Fibroblast of gingiva (primary cell): ENCODE results near the gene KRTAP11-1.

Source experiments
- DNase-seq: peaks from one replicate; pipeline ENCODE4 v3.0.0-alpha.2; 2011; ENCODE audit warnings: low read depth

The KRTAP11-1 gene

GRCh38 chr21:30881480-30881879 lies at the start of gene KRTAP11-1:
KRTAP11-1 (minus strand) TSS chr21:30881580; CDS start chr21:30881524, 56 bp downstream.
- DNase-seq: no peak

GRCh38 chr21:30924146-30924700 lies 42.8 kb upstream of the KRTAP11-1 start:
- no peak for DNase-seq

GRCh38 chr21:30921129-30921528 lies 39.7 kb upstream of the KRTAP11-1 start:
- DNase-seq: no peak

- DNase-seq: no peak
These were observed 36.2 kb upstream of the KRTAP11-1 start for GRCh38 chr21:30917557-30917956.

- no peak for DNase-seq
These were observed 19.5 kb upstream of the KRTAP11-1 start for GRCh38 chr21:30900881-30901280.

- DNase-seq: no peak
These were observed 1.7 kb upstream of the KRTAP11-1 start for GRCh38 chr21:30882866-30883597.

GRCh38 chr21:30880914-30881313 lies 466 bp downstream of the KRTAP11-1 start:
- no peak for DNase-seq

- no peak for DNase-seq
These were observed 6.9 kb downstream of the KRTAP11-1 start for GRCh38 chr21:30874526-30874925.

GRCh38 chr21:30847627-30848500 lies 33.5 kb downstream of the KRTAP11-1 start:
- no peak for DNase-seq

- DNase-seq: no peak
These were observed 38.4 kb downstream of the KRTAP11-1 start for GRCh38 chr21:30842990-30843389.

- DNase-seq: no peak
These were observed 42.1 kb downstream of the KRTAP11-1 start for GRCh38 chr21:30839304-30839703.

- DNase-seq: no peak
These were observed 42.8 kb downstream of the KRTAP11-1 start for GRCh38 chr21:30838536-30838935.

- DNase-seq: no peak
These were observed 50.1 kb downstream of the KRTAP11-1 start for GRCh38 chr21:30831194-30831765.
